ENCODE results near the gene NOSIP. TPM values are rescaled to one million over a fixed set of nuclear protein-coding genes. Genes with fewer than 3 reads are reported as not detected.

The NOSIP gene
- total RNA-seq, 1 donor from 2014 or later, result 29.1 TPM

DNA sequence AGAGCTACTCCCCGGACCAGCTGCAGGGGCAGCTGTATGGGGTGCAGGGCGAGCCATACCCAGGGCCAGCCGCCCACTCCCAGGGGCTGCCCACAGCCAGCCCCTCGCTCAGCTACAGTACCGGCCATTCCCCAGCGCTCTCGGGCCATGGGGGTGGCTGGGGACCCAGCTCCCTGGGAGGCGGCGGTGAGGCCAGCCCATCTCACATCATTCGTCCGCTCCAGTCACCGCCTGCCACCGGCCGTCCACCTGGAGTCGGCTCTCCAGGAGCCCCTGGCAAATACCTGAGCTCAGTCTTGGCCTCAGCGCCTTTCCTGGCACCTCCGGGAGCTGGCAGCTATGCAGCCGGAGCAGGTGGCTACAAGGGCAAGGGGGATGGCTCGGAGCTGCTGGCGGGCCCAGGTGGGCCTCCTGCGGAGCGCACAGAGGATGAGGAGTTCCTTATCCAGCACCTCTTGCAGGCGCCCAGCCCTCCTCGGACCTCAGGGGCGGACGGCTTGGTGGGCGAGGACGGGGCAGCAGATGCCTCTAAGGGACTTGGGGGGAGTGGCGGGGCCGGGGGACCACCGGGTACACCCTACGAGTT, 15.6 kb upstream of the NOSIP start:
- no peak for DNase-seq (ENCODE audit: low spot score)
- ATAC-seq, result no peak

- DNase-seq (ENCODE audit: low spot score), result no peak
- ATAC-seq, result no peak
Observed at GRCh38 chr19:49594993-49595818, 14.8 kb upstream of the NOSIP start.

DNA sequence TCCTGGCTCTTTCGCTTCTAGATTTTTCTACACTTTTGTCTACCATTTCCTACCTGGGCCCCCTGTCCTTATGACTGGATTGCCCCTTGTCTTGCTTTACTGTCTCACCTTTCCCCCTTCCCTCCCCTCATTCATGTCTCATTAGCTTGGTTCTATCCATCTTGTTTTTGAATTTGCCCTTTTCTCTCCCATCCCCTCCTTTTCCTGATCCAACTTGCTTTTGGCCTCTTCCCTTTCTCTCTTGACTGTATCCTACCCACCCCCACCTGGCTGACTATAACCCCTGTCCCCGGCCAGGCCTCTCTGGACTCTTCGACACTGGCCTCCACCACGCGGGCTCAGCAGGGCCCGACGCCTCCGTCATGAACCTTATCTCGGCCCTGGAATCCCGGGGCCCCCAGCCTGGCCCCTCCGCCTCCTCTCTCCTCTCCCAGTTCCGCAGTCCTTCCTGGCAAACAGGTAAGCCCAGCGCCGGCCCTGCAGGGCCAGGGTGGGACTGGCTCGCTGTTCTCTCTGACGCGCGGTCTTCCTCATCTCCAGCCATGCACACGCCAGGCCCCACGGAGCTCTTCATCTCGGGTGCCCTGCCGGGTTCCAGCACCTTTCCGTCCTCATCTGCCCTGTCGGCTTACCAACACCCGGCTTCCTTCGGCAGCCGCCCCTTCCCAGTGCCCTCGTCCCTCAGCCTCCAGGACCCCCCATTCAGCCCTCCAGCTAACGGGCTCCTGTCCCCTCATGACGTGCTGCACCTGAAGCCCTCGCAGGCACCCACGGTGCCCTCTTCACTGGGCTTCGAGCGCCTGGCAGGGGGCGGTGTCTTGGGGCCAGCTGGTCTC, 14.0 kb upstream of the NOSIP start:
- no peak for DNase-seq (ENCODE audit: low spot score)
- ATAC-seq, result no peak

- DNase-seq (ENCODE audit: low spot score) (peak; percentile 86), ATAC-seq (peak; percentile 13)
Observed at GRCh38 chr19:49593233-49594113, 13.1 kb upstream of the NOSIP start.

DNA sequence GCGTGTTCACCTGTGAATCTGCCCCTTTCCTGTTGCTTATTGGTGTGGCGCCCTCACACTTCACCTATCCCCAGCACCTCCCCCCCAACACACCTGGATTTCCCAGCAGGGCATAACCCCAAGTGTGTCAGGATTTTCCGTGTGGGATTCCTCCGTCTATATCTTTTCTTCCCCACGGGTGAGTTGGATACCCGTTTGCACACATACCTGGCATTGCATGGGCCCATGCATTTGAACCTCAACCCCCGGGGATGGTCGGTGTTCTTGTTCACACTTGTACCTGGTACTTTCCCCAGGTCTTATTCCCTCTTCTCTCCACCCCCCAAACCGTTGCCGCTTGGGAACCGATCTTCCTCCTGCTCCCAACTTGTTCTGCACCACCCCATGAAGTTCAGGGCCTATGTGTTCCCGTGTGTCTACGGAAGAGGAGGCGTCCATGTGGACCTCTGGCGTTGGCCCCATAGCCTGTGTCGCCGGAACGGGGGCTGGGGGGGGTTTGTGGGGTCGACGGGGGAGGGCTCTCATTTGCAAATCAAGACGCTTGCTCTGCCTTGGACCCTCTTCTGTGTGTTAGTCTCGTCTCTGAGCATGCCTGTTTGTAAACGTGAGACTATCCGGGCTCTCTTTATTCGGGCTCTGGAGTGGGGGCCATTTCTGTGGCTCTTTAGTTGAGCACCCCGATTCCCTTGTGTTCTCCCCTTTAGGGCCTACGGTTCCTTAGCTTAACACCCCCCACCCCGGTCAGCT, 12.3 kb upstream of the NOSIP start:
- ATAC-seq (no peak), DNase-seq (ENCODE audit: low spot score) (no peak)

- ATAC-seq, result no peak
- peak; percentile 58 for DNase-seq (ENCODE audit: low spot score)
Observed at GRCh38 chr19:49591731-49592485, 11.6 kb upstream of the NOSIP start.

DNA sequence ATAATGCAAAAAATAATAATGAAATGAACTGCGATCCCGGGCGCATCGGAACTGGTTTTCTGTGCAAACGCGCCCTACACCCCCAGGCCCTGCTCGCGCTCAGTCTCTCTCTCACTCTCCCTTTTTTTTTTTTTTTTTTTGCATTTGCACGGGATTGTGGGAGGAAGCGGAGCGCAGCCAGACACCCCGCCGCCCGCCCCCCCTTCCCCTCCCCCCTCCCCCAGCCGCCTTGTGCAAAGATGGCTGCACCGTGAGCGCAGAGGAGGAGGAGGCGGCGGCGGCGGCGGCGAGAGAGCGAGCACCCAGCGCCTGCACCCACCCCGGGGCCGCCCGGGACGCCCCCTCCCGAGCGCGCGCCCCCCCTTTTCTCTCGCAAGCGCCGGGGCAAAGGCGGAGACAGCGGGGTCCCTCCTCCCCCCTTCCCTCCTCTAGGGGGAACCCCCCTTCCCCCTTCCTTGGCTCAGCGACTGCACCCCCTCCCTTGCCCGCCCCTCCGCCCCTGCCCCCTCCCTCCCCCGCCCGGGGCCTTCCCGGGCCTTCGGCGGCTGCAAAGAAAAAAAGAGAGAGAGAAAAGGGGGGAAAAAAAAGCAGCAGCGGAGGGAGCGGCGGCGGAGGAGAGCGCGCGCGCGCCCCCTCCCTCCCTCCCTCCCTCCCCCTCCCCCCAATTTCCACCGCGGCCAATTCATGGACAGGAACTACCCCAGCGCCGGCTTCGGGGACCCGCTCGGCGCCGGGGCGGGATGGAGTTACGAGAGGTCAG, 10.8 kb upstream of the NOSIP start, which contains the start of gene PRR12:
Gene PRR12, plus strand, starts transcription at position 212 of the 760 bp plus-strand sequence. Its CDS starts 473 bp downstream, at position 685.
- ATAC-seq (peak; percentile 61), DNase-seq (ENCODE audit: low spot score) (peak; percentile 68)

GRCh38 chr19:49590071-49590970, 10.0 kb upstream of the NOSIP start:
- DNase-seq (ENCODE audit: low spot score) (peak; percentile 98), ATAC-seq (peak; percentile 84)

DNA sequence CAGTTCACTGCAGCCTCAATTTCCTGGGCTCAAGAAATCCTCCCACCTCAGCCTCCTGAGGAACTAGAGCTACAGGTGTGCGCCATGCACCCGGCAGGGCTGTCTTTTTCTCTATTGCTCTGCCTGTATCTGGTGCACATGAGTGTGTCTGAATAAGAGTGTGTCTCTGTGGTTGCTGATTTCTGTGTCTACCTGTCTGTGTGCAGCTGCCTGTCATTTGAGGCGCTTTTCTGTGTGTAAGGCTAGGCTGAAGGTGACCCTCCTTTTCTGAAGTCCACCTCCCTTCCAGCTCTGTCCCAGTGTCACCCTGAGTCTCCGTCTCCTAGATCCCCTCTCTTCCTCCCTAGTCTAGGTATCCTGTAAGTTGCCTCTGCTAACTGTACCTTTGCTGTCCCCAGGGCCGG, 9.1 kb upstream of the NOSIP start:
- ATAC-seq (no peak), DNase-seq (ENCODE audit: low spot score) (no peak)

GRCh38 chr19:49588365-49589122, 8.2 kb upstream of the NOSIP start:
- ATAC-seq (no peak), DNase-seq (ENCODE audit: low spot score) (no peak)

- ATAC-seq (no peak), DNase-seq (ENCODE audit: low spot score) (no peak)
Observed at GRCh38 chr19:49587227-49587626, 6.9 kb upstream of the NOSIP start.

DNA sequence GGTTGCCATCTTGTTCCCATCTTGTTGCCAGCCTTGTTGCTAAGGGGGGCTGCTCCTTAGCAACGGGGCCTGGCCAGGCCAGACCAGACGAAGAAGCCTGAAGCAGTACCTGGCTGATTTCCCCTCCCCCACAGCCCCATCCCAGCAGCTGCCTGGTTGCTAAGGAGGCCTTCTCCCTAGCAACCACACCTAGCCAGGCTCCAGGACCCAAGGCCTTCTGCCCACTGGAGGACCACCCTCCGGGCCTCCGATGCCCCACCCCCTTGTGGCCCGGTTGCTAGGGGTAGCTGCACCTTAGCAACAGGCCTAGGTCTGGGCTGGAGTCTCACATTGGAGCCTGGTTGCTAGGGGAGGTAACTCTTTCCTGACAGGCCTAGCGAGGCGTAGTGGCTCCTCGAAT, 4.7 kb upstream of the NOSIP start:
- no peak for ATAC-seq
- no peak for DNase-seq (ENCODE audit: low spot score)

DNA sequence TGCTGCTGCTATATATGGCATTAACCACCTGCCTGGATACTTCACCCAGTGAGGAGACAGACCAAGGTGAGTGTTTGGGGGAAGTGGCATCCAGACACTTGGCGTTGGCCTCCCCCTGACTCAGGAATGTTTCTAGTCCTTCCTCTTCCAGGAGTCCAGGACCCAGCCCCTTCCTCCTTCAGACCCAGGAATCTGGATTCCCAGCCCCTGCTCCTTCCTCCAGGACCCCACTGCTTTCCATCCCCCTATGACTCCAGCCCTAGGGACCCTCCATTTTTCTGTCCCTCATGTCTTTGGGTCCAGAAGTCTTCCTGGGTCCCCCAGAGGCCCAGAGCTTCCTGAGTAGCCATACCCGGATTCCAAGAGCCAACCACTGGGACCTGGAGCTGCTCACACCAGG, 2.9 kb upstream of the NOSIP start:
- ATAC-seq (no peak), DNase-seq (ENCODE audit: low spot score) (no peak)

GRCh38 chr19:49581007-49581508, 702 bp upstream of the NOSIP start, which contains the start of gene PRRG2:
PRRG2 (plus strand) TSS chr19:49581316; CDS start chr19:49583220, 1,904 bp downstream.
- DNase-seq (ENCODE audit: low spot score) (no peak), ATAC-seq (peak; percentile 63)

- DNase-seq (ENCODE audit: low spot score) (no peak), ATAC-seq (no peak)
Observed at GRCh38 chr19:49579947-49580263, 451 bp downstream of the NOSIP start.

- ATAC-seq (no peak), DNase-seq (ENCODE audit: low spot score) (no peak)
Observed at GRCh38 chr19:49579193-49579592, 1.2 kb downstream of the NOSIP start.
